Measurements from ENCODE around the gene VAT1L.
"Not testable (repeated sequence)": the region's sequence is repeated elsewhere in the genome, so short reads cannot be mapped to it uniquely, and the experiment has no call there.

VAT1L gene

GRCh38 chr16:77945126-77945525 lies 156.8 kb downstream of the VAT1L start:
- Histone ChIP-seq H3K4me2 (ENCODE audit: insufficient read depth, low read length, poor library complexity, severe bottlenecking) (no peak overlapping the region), H3K4me3 (ENCODE audit: low read length in 2 of 2) (no peak overlapping the region), H2BK12ac (ENCODE audit: low read length) (no peak overlapping the region), H4K91ac (ENCODE audit: low read depth, low read length, poor library complexity) (no peak overlapping the region), H3K9me3 (replicated peaks in 1 of 2; ENCODE audit: control insufficient read depth in 2 of 2, insufficient read depth in 1 of 2, low read depth in 1 of 2, low read length in 2 of 2) (peaks cover 2% of the 10 kb centered on the region in 2 donors), H3K4me1 (ENCODE audit: control insufficient read depth in 2 of 2, insufficient read depth in 1 of 2, low read depth in 1 of 2, low read length in 2 of 2) (peaks cover 5 to 15% of the 10 kb centered on the region in 2 donors), H2BK5ac (ENCODE audit: low read length) (no peak overlapping the region), H2AK5ac (ENCODE audit: low read depth, low read length) (no peak overlapping the region), H3K14ac (ENCODE audit: low read length) (no peak overlapping the region), H3K4ac (ENCODE audit: low read length) (no peak overlapping the region), H3K27ac (replicated peaks; ENCODE audit: low read length) (no peak overlapping the region), H3K23ac (ENCODE audit: low read depth, low read length, poor library complexity) (no peak overlapping the region), H2BK120ac (ENCODE audit: low read depth, low read length) (no peak overlapping the region), H3K27me3 (ENCODE audit: control insufficient read depth in 3 of 3, insufficient read depth in 3 of 3, low read depth in 1 of 3, low read length in 3 of 3) (no peaks in the 10 kb centered on the region), H2BK15ac (ENCODE audit: low read length) (no peak overlapping the region), H2AFZ (ENCODE audit: low read length) (no peak overlapping the region), H3K18ac (ENCODE audit: low read length) (no peak overlapping the region), H3K36me3 (replicated peaks in 1 of 2; ENCODE audit: control insufficient read depth in 2 of 2, insufficient read depth in 2 of 2, low read length in 2 of 2) (no peaks in the 10 kb centered on the region), H4K8ac (ENCODE audit: low read depth, low read length) (no peak overlapping the region), H3K79me1 (ENCODE audit: low read depth, low read length) (no peaks in the 10 kb centered on the region), H3K9ac (ENCODE audit: low read depth, low read length, poor library complexity) (no peak overlapping the region)
- no peak for DNase-seq (ENCODE audit: low spot score)
- WGBS, 2 donors (ENCODE audit: extremely low coverage in 2 of 2, insufficient read length in 2 of 2, insufficient replicate concordance in 1 of 2), result no CpG with 5 or more reads among the region's 4 CpGs

GRCh38 chr16:77946823-77947222 lies 158.5 kb downstream of the VAT1L start:
- Histone ChIP-seq H4K8ac (ENCODE audit: low read depth, low read length) (no peak overlapping the region), H2BK15ac (ENCODE audit: low read length) (no peak overlapping the region), H4K91ac (ENCODE audit: low read depth, low read length, poor library complexity) (no peak overlapping the region), H3K36me3 (replicated peaks in 1 of 2; ENCODE audit: control insufficient read depth in 2 of 2, insufficient read depth in 2 of 2, low read length in 2 of 2) (no peaks in the 10 kb centered on the region), H3K14ac (ENCODE audit: low read length) (no peak overlapping the region), H2BK12ac (ENCODE audit: low read length) (no peak overlapping the region), H3K4ac (ENCODE audit: low read length) (no peak overlapping the region), H3K4me3 (ENCODE audit: low read length in 2 of 2) (no peak overlapping the region), H3K27me3 (ENCODE audit: control insufficient read depth in 3 of 3, insufficient read depth in 3 of 3, low read depth in 1 of 3, low read length in 3 of 3) (no peaks in the 10 kb centered on the region), H3K23ac (ENCODE audit: low read depth, low read length, poor library complexity) (no peak overlapping the region), H3K9me3 (replicated peaks in 1 of 2; ENCODE audit: control insufficient read depth in 2 of 2, insufficient read depth in 1 of 2, low read depth in 1 of 2, low read length in 2 of 2) (peaks cover 0 to 2% of the 10 kb centered on the region in 2 donors), H3K27ac (replicated peaks; ENCODE audit: low read length) (peak overlapping the region; percentile 37), H3K9ac (ENCODE audit: low read depth, low read length, poor library complexity) (no peak overlapping the region), H2AK5ac (ENCODE audit: low read depth, low read length) (no peak overlapping the region), H3K4me1 (ENCODE audit: control insufficient read depth in 2 of 2, insufficient read depth in 1 of 2, low read depth in 1 of 2, low read length in 2 of 2) (peaks cover 5 to 15% of the 10 kb centered on the region in 2 donors), H3K18ac (ENCODE audit: low read length) (no peak overlapping the region), H3K79me1 (ENCODE audit: low read depth, low read length) (no peaks in the 10 kb centered on the region), H3K4me2 (ENCODE audit: insufficient read depth, low read length, poor library complexity, severe bottlenecking) (no peak overlapping the region), H2AFZ (ENCODE audit: low read length) (no peak overlapping the region), H2BK120ac (ENCODE audit: low read depth, low read length) (no peak overlapping the region), H2BK5ac (ENCODE audit: low read length) (no peak overlapping the region)
- WGBS, 2 donors (ENCODE audit: extremely low coverage in 2 of 2, insufficient read length in 2 of 2, insufficient replicate concordance in 1 of 2), result no CpG with 5 or more reads among the region's 4 CpGs
- DNase-seq (ENCODE audit: low spot score), result peak; percentile 53

- H3K23ac ChIP-seq (ENCODE audit: low read depth, low read length, poor library complexity); H3K27me3 ChIP-seq (ENCODE audit: control insufficient read depth in 3 of 3, insufficient read depth in 3 of 3, low read depth in 1 of 3, low read length in 3 of 3); H2AK5ac ChIP-seq (ENCODE audit: low read depth, low read length); H2BK12ac ChIP-seq (ENCODE audit: low read length); H3K14ac ChIP-seq (ENCODE audit: low read length); H3K36me3 ChIP-seq (replicated peaks in 1 of 2; ENCODE audit: control insufficient read depth in 2 of 2, insufficient read depth in 2 of 2, low read length in 2 of 2); DNase-seq (ENCODE audit: low spot score); H2BK15ac ChIP-seq (ENCODE audit: low read length); H4K8ac ChIP-seq (ENCODE audit: low read depth, low read length); H4K91ac ChIP-seq (ENCODE audit: low read depth, low read length, poor library complexity); H2AFZ ChIP-seq (ENCODE audit: low read length); H2BK120ac ChIP-seq (ENCODE audit: low read depth, low read length); H2BK5ac ChIP-seq (ENCODE audit: low read length); H3K9me3 ChIP-seq (replicated peaks in 1 of 2; ENCODE audit: control insufficient read depth in 2 of 2, insufficient read depth in 1 of 2, low read depth in 1 of 2, low read length in 2 of 2); H3K4ac ChIP-seq (ENCODE audit: low read length); H3K9ac ChIP-seq (ENCODE audit: low read depth, low read length, poor library complexity); H3K4me3 ChIP-seq (ENCODE audit: low read length in 2 of 2); H3K18ac ChIP-seq (ENCODE audit: low read length); H3K4me2 ChIP-seq (ENCODE audit: insufficient read depth, low read length, poor library complexity, severe bottlenecking); H3K79me1 ChIP-seq (ENCODE audit: low read depth, low read length): not testable (repeated sequence)
- H3K4me1 ChIP-seq (ENCODE audit: control insufficient read depth in 2 of 2, insufficient read depth in 1 of 2, low read depth in 1 of 2, low read length in 2 of 2), result peaks cover 5 to 15% of the 10 kb centered on the region in 2 donors
- no CpG with 5 or more reads among the region's 6 CpGs for WGBS, 2 donors (ENCODE audit: extremely low coverage in 2 of 2, insufficient read length in 2 of 2, insufficient replicate concordance in 1 of 2)
- H3K27ac ChIP-seq (replicated peaks; ENCODE audit: low read length), result peak overlapping the region; percentile 4
Observed at GRCh38 chr16:77947590-77947989, 159.2 kb downstream of the VAT1L start.

- H3K9me3 ChIP-seq (replicated peaks in 1 of 2; ENCODE audit: control insufficient read depth in 2 of 2, insufficient read depth in 1 of 2, low read depth in 1 of 2, low read length in 2 of 2), result no peaks in the 10 kb centered on the region
- H3K4me3 ChIP-seq (ENCODE audit: low read length in 2 of 2), result no peak overlapping the region
- H3K4me1 ChIP-seq (ENCODE audit: control insufficient read depth in 2 of 2, insufficient read depth in 1 of 2, low read depth in 1 of 2, low read length in 2 of 2), result peaks cover 5 to 15% of the 10 kb centered on the region in 2 donors
- H3K4me2 ChIP-seq (ENCODE audit: insufficient read depth, low read length, poor library complexity, severe bottlenecking), result no peak overlapping the region
- H2AK5ac ChIP-seq (ENCODE audit: low read depth, low read length), result no peak overlapping the region
- no peak overlapping the region for H3K4ac ChIP-seq (ENCODE audit: low read length)
- no CpG with 5 or more reads among the region's 5 CpGs for WGBS, 2 donors (ENCODE audit: extremely low coverage in 2 of 2, insufficient read length in 2 of 2, insufficient replicate concordance in 1 of 2)
- H3K14ac ChIP-seq (ENCODE audit: low read length), result no peak overlapping the region
- H3K36me3 ChIP-seq (replicated peaks in 1 of 2; ENCODE audit: control insufficient read depth in 2 of 2, insufficient read depth in 2 of 2, low read length in 2 of 2), result no peaks in the 10 kb centered on the region
- no peak overlapping the region for H3K18ac ChIP-seq (ENCODE audit: low read length)
- no peak overlapping the region for H4K91ac ChIP-seq (ENCODE audit: low read depth, low read length, poor library complexity)
- no peak for DNase-seq (ENCODE audit: low spot score)
- H2BK12ac ChIP-seq (ENCODE audit: low read length), result no peak overlapping the region
- no peak overlapping the region for H3K23ac ChIP-seq (ENCODE audit: low read depth, low read length, poor library complexity)
- H3K9ac ChIP-seq (ENCODE audit: low read depth, low read length, poor library complexity), result no peak overlapping the region
- no peaks in the 10 kb centered on the region for H3K27me3 ChIP-seq (ENCODE audit: control insufficient read depth in 3 of 3, insufficient read depth in 3 of 3, low read depth in 1 of 3, low read length in 3 of 3)
- no peak overlapping the region for H3K27ac ChIP-seq (replicated peaks; ENCODE audit: low read length)
- no peak overlapping the region for H4K8ac ChIP-seq (ENCODE audit: low read depth, low read length)
- no peak overlapping the region for H2BK5ac ChIP-seq (ENCODE audit: low read length)
- no peak overlapping the region for H2BK15ac ChIP-seq (ENCODE audit: low read length)
- no peak overlapping the region for H2BK120ac ChIP-seq (ENCODE audit: low read depth, low read length)
- no peaks in the 10 kb centered on the region for H3K79me1 ChIP-seq (ENCODE audit: low read depth, low read length)
- H2AFZ ChIP-seq (ENCODE audit: low read length), result no peak overlapping the region
Observed at GRCh38 chr16:77948835-77949234, 160.5 kb downstream of the VAT1L start.
